Naive thymus-derived CD4-positive, alpha-beta T cell (primary cell): ENCODE data around the gene CMC1. TPM values are rescaled to one million over a fixed set of nuclear protein-coding genes. Genes with fewer than 3 reads are reported as not detected.

Experiments
- ATAC-seq: fragments of 150-1000 bp; cut with Tn5 transposase; 2 replicates; pipeline ENCODE4 v1.10.0; 2021; ENCODE audit warnings: mild to moderate bottlenecking, moderate library complexity
- CTCF ChIA-PET: fragments of 350-600 bp; sonication (Branson Sonifier 250); formaldehyde crosslinking; loops from one replicate; lab custom pipeline; 2021; ENCODE audit warnings: antibody characterized with exemption; lab: Charles Lee
- POLR2A ChIA-PET: fragments of 350-600 bp; sonication (Branson Sonifier 250); formaldehyde crosslinking; loops from one replicate; lab custom pipeline; 2021; ENCODE audit warnings: antibody characterized with exemption, inconsistent platforms; lab: Charles Lee
- DNase-seq, 9 donors: peaks; one replicate each; pipeline versions ENCODE4 v3.0.0 to v3.0.0-alpha.2; 2020 to 2022; ENCODE audit warnings: mixed read lengths in 1 of 9
- H3K27ac ChIP-seq: one replicate; pipeline ENCODE4 v1.7.0; 2013; ENCODE audit warnings: mild to moderate bottlenecking, low read depth, low read length, moderate library complexity
- H3K27me3 ChIP-seq, 2 donors: one replicate each; pipeline ENCODE4 v1.7.0; 2013; ENCODE audit warnings: low read length in 2 of 2, mild to moderate bottlenecking in 2 of 2, moderate library complexity in 2 of 2; ENCODE audit not compliant: control insufficient read depth in 2 of 2, insufficient read depth in 2 of 2
- H3K36me3 ChIP-seq, 3 experiments: 1 replicate in 2 of 3; 2 replicates in 1 of 3; pipeline ENCODE4 v1.7.0; 2013; ENCODE audit warnings: low read length in 3 of 3, mild to moderate bottlenecking in 3 of 3, moderate library complexity in 1 of 3; ENCODE audit not compliant: insufficient read depth in 3 of 3, control insufficient read depth in 2 of 3
- H3K4me1 ChIP-seq, 2 donors: one replicate each; pipeline ENCODE4 v1.7.0; 2013; ENCODE audit warnings: low read length in 2 of 2, mild to moderate bottlenecking in 2 of 2, moderate library complexity in 1 of 2; ENCODE audit not compliant: control insufficient read depth in 2 of 2, insufficient read depth in 2 of 2
- H3K4me3 ChIP-seq: 2 replicates; pipeline ENCODE4 v1.7.0; 2013; ENCODE audit warnings: mild to moderate bottlenecking, low read length
- H3K9me3 ChIP-seq, 3 experiments: 1 replicate in 2 of 3; 2 replicates in 1 of 3; pipeline ENCODE4 v1.7.0; 2013; ENCODE audit warnings: low read length in 3 of 3; ENCODE audit not compliant: control insufficient read depth in 2 of 3
- H3K27ac Mint-ChIP-seq, 9 donors: one replicate each; pipeline ENCODE4 v1.8.0; 2020 to 2022; ENCODE audit warnings: mixed read lengths in 9 of 9, mild to moderate bottlenecking in 8 of 9, moderate library complexity in 5 of 9, inconsistent platforms in 2 of 9
- H3K27me3 Mint-ChIP-seq, 5 donors: one replicate each; pipeline ENCODE4 v1.8.0; 2021 to 2022; ENCODE audit warnings: mixed read lengths in 5 of 5, mild to moderate bottlenecking in 1 of 5
- H3K36me3 Mint-ChIP-seq, 5 donors: one replicate each; pipeline ENCODE4 v1.8.0; 2020 to 2022; ENCODE audit warnings: mixed read lengths in 5 of 5, mild to moderate bottlenecking in 3 of 5, inconsistent platforms in 1 of 5
- H3K4me1 Mint-ChIP-seq, 7 donors: one replicate each; pipeline ENCODE4 v1.8.0; 2020 to 2022; ENCODE audit warnings: mixed read lengths in 7 of 7, mild to moderate bottlenecking in 3 of 7, inconsistent platforms in 1 of 7
- H3K4me3 Mint-ChIP-seq, 10 donors: one replicate each; pipeline ENCODE4 v1.8.0; 2020 to 2022; ENCODE audit warnings: mild to moderate bottlenecking in 10 of 10, mixed read lengths in 10 of 10, moderate library complexity in 6 of 10, inconsistent platforms in 2 of 10
- H3K9me3 Mint-ChIP-seq, 11 donors: one replicate each; pipeline ENCODE4 v1.8.0; 2020 to 2022; ENCODE audit warnings: mixed read lengths in 11 of 11, mild to moderate bottlenecking in 4 of 11, inconsistent platforms in 1 of 11, moderate library complexity in 1 of 11
- intact Hi-C, 2 donors: fragments of 100-400 bp; cut with micrococcal nuclease; formaldehyde crosslinking; loops; one replicate each; pipeline ENCODE4 v1.15.1; 2023
- polyA plus RNA-seq, 2 donors: library from polyadenylated mRNA; unstranded; fragments of 300-500 nt; fragmentation: Illumina TruSeq; gene quantifications; one replicate each; pipeline ENCODE4 v1.2.3, GENCODE V29; 2021
- total RNA-seq, 6 experiments: library from RNA in 5 of 6; stranded (reverse) in 5 of 6; gene quantifications; 1 replicate in 5 of 6; 2 replicates in 1 of 6; pipeline ENCODE4 v1.2.3 and lab custom pipeline; 2021 to 2026

The CMC1 gene
- total and polyA plus RNA-seq, 7 experiments from 2014 or later: 11.0 to 35.2 (median 15.5) TPM

DNA sequence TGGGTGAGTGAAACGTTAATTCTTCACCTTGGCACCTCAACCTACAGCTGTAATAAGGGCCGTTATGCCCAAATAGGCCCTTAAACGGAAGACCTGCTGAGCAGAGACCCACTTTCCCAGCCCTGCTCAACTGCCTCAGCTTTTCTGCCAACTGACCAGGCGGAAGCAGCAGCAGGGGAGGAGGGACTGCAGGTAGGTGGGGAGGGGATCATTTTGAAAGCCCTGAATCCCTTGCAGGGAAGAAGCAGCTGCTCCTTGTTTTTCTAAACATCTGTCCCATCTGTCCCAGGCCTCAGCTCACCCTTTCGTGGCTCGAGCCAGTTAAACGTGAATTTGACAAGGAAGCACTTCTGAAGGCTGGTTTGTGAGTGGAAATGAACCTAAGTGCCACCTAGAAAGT is 978 bp upstream of the CMC1 start:
- ChIA-PET CTCF (interaction anchor here (0.7 to 1.2 kb wide), 2 partner anchors 384 to 528 kb away, joined by 3 to 6 read pairs; no protein-coding TSS in a partner anchor), POLR2A (interaction anchor here (0.9 to 1.9 kb wide), 3 partner anchors 13 to 359 kb away, joined by 3 to 6 read pairs (median 3); no protein-coding TSS in a partner anchor)
- intact Hi-C loops: loop anchor here (2.0 to 5.0 kb wide), 4 partner anchors 68 to 756 kb away; partner anchors contain the start of gene SLC4A7 (in 1 of the 2)
- peaks cover 0 to 4% (median 0%) of the 10 kb centered on the region in 11 donors for H3K9me3 Mint-ChIP-seq
- H3K4me3 Mint-ChIP-seq: peak overlapping the region; percentile 88 to 97 (median 96)
- Histone ChIP-seq H3K9me3 (no peaks in the 10 kb centered on the region), H3K27ac (peak overlapping the region; percentile 71), H3K4me1 (peaks cover 16 to 37% of the 10 kb centered on the region in 2 donors), H3K27me3 (no peaks in the 10 kb centered on the region), H3K4me3 (peak overlapping the region; percentile 71), H3K36me3 (peaks cover 0 to 4% (median 0%) of the 10 kb centered on the region in 3 experiments)
- no peak for ATAC-seq
- peaks cover 29 to 71% (median 53%) of the 10 kb centered on the region in 7 donors for H3K4me1 Mint-ChIP-seq
- H3K27ac Mint-ChIP-seq: peak overlapping the region in 8 of 9 donors; percentile 85 to 96 (median 91)
- no peak for DNase-seq
- H3K36me3 Mint-ChIP-seq: peaks cover 0 to 8% (median 5%) of the 10 kb centered on the region in 5 donors
- H3K27me3 Mint-ChIP-seq: no peaks in the 10 kb centered on the region

- Mint-ChIP-seq H3K27ac (peak overlapping the region in 8 of 9 donors; percentile 5 to 94 (median 84)), H3K9me3 (peaks cover 0 to 4% (median 0%) of the 10 kb centered on the region in 11 donors), H3K4me3 (peak overlapping the region; percentile 88 to 97 (median 96)), H3K27me3 (no peaks in the 10 kb centered on the region), H3K36me3 (peaks cover 0 to 8% (median 5%) of the 10 kb centered on the region in 5 donors), H3K4me1 (peaks cover 42 to 87% (median 70%) of the 10 kb centered on the region in 7 donors)
- H3K4me3 ChIP-seq: peak overlapping the region; percentile 71
- intact Hi-C loops: loop anchor here (5.0 kb wide), 2 partner anchors 85 to 360 kb away; no protein-coding TSS in a partner anchor
- no peak overlapping the region for H3K27ac ChIP-seq
- H3K36me3 ChIP-seq: peaks cover 0 to 4% (median 0%) of the 10 kb centered on the region in 3 experiments
- no peaks in the 10 kb centered on the region for H3K27me3 ChIP-seq
- ATAC-seq: no peak
- DNase-seq: no peak
- POLR2A ChIA-PET: no interaction called here
- CTCF ChIA-PET: no interaction called here
- H3K9me3 ChIP-seq: no peaks in the 10 kb centered on the region
- peaks cover 23 to 45% of the 10 kb centered on the region in 2 donors for H3K4me1 ChIP-seq
Observed at GRCh38 chr3:28242519-28242918, 1.1 kb downstream of the CMC1 start.

- H3K4me3 Mint-ChIP-seq: peak overlapping the region in 8 of 10 donors; percentile 3 to 95 (median 34)
- ATAC-seq (no peak), DNase-seq (peak in 2 of 9 donors; percentile 7 to 16)
- H3K4me1 ChIP-seq: peaks cover 23 to 55% of the 10 kb centered on the region in 2 donors
- intact Hi-C loops: loop anchor here (5.0 kb wide), 2 partner anchors 84 to 361 kb away; no protein-coding TSS in a partner anchor
- CTCF ChIA-PET: interaction anchor here (0.5 kb wide), 1 partner anchor 111 kb away, joined by 3 read pairs; no protein-coding TSS in a partner anchor
- H3K9me3 Mint-ChIP-seq: peaks cover 0 to 4% (median 0%) of the 10 kb centered on the region in 11 donors
- H3K9me3 ChIP-seq: no peaks in the 10 kb centered on the region
- H3K4me1 Mint-ChIP-seq: peaks cover 45 to 88% (median 79%) of the 10 kb centered on the region in 7 donors
- no peak overlapping the region for H3K27ac ChIP-seq
- POLR2A ChIA-PET: no interaction called here
- H3K27me3 Mint-ChIP-seq: no peaks in the 10 kb centered on the region
- peaks cover 0 to 8% (median 5%) of the 10 kb centered on the region in 5 donors for H3K36me3 Mint-ChIP-seq
- H3K4me3 ChIP-seq: no peak overlapping the region
- no peaks in the 10 kb centered on the region for H3K27me3 ChIP-seq
- peaks cover 0 to 4% (median 0%) of the 10 kb centered on the region in 3 experiments for H3K36me3 ChIP-seq
- H3K27ac Mint-ChIP-seq: peak overlapping the region in 6 of 9 donors; percentile 4 to 44 (median 22)
Observed at GRCh38 chr3:28243424-28244106, 2.1 kb downstream of the CMC1 start.

DNA sequence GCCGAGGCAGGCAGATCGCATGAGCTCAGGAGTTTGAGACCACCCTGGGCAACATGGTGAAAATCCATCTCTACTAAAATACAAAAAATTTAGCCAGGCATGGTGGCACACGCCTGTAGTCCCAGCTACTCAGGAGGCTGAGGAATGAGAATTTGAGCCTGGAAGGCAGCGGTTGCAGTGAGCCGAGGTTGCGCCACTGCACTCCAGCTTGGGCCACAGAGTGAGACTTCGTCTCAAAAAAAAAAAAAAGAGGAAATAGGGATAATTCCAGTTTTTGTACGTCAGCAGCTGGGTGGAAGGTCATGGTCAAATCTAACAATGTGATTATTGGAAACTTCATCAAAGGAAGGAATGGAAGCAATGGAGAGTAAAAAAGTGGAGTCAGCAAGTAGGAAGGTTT is 3.1 kb downstream of the CMC1 start:
- Mint-ChIP-seq H3K36me3 (peaks cover 0 to 11% (median 5%) of the 10 kb centered on the region in 5 donors), H3K4me3 (peak overlapping the region in 2 of 10 donors; percentile 28 to 95), H3K27ac (peak overlapping the region in 1 of 9 donors; percentile 10), H3K9me3 (peaks cover 0 to 4% (median 0%) of the 10 kb centered on the region in 11 donors), H3K4me1 (peaks cover 47 to 89% (median 81%) of the 10 kb centered on the region in 7 donors), H3K27me3 (no peaks in the 10 kb centered on the region)
- peaks cover 21 to 63% of the 10 kb centered on the region in 2 donors for H3K4me1 ChIP-seq
- ATAC-seq (no peak), DNase-seq (no peak)
- H3K27ac ChIP-seq: no peak overlapping the region
- POLR2A ChIA-PET: interaction anchor here (0.7 kb wide), 1 partner anchor 10 kb away, joined by 4 read pairs; no protein-coding TSS in a partner anchor
- H3K27me3 ChIP-seq: no peaks in the 10 kb centered on the region
- H3K9me3 ChIP-seq: no peaks in the 10 kb centered on the region
- intact Hi-C loops: loop anchor here (5.0 kb wide), 2 partner anchors 83 to 362 kb away; no protein-coding TSS in a partner anchor
- CTCF ChIA-PET: no interaction called here
- no peak overlapping the region for H3K4me3 ChIP-seq
- H3K36me3 ChIP-seq: peaks cover 0 to 4% (median 0%) of the 10 kb centered on the region in 3 experiments

GRCh38 chr3:28247286-28247685 is 5.9 kb downstream of the CMC1 start:
- H3K9me3 ChIP-seq: no peaks in the 10 kb centered on the region
- ChIA-PET CTCF (interaction anchor here (0.7 kb wide), 1 partner anchor 565 kb away, joined by 3 read pairs; no protein-coding TSS in a partner anchor), POLR2A (no interaction called here)
- Mint-ChIP-seq H3K27ac (peak overlapping the region in 1 of 9 donors; percentile 4), H3K36me3 (peaks cover 0 to 15% (median 6%) of the 10 kb centered on the region in 5 donors), H3K9me3 (peaks cover 0 to 4% (median 0%) of the 10 kb centered on the region in 11 donors), H3K4me1 (peaks cover 52 to 90% (median 83%) of the 10 kb centered on the region in 7 donors), H3K27me3 (no peaks in the 10 kb centered on the region), H3K4me3 (peak overlapping the region in 3 of 10 donors; percentile 3 to 8 (median 7))
- no peak overlapping the region for H3K27ac ChIP-seq
- no peak for ATAC-seq
- H3K4me1 ChIP-seq: peaks cover 7 to 80% of the 10 kb centered on the region in 2 donors
- H3K36me3 ChIP-seq: no peaks in the 10 kb centered on the region
- no peak overlapping the region for H3K4me3 ChIP-seq
- no peak for DNase-seq
- no peaks in the 10 kb centered on the region for H3K27me3 ChIP-seq
- intact Hi-C loops: no loop called here

DNA sequence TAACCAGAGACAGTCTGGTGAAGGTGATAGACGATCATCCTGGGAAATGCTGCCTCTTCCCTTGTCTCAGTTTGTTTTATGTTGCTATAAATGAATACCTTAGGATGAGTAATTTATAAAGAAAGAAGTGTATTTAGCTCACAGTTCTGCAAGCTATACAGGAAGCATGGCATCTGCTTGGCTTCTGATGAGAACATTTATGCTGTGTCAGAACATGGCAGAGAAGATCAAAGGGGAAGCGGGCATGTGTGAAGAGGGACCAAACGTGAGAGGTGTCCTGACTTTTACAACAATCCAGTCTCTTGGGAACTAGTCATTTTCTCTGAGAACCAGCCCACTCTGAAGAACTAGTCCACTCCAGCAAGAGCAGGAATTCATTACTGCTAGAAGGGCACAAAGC is 9.6 kb downstream of the CMC1 start:
- ChIA-PET POLR2A (no interaction called here), CTCF (no interaction called here)
- Histone ChIP-seq H3K9me3 (no peaks in the 10 kb centered on the region), H3K4me3 (no peak overlapping the region), H3K27me3 (no peaks in the 10 kb centered on the region), H3K27ac (no peak overlapping the region), H3K36me3 (no peaks in the 10 kb centered on the region), H3K4me1 (peaks cover 7 to 67% of the 10 kb centered on the region in 2 donors)
- no peak for DNase-seq
- peak; percentile 39 for ATAC-seq
- Mint-ChIP-seq H3K27ac (peak overlapping the region in 1 of 9 donors; percentile 2), H3K27me3 (no peaks in the 10 kb centered on the region), H3K9me3 (no peaks in the 10 kb centered on the region), H3K36me3 (peaks cover 0 to 20% (median 3%) of the 10 kb centered on the region in 5 donors), H3K4me3 (no peak overlapping the region), H3K4me1 (peaks cover 36 to 76% (median 72%) of the 10 kb centered on the region in 7 donors)
- intact Hi-C loops: no loop called here
